GM10266 (cell line): ENCODE results near the gene GARS1.

Experiments used
- DNase-seq: peaks from one replicate; pipeline ENCODE4 v3.0.0; 2012; ENCODE audit errors: extremely low spot score
- CTCF ChIP-seq: IDR thresholded peaks from 2 replicates; pipeline ENCODE4 v1.5.1; 2012; ENCODE audit warnings: mild to moderate bottlenecking, low read depth; ENCODE audit not compliant: control insufficient read depth, insufficient read depth; ENCODE audit errors: missing control alignments

Gene GARS1

GRCh38 chr7:30682212-30683083 is 87.8 kb downstream of the GARS1 start, which contains the start of gene CRHR2:
Gene CRHR2, minus strand, starts transcription at chr7:30682456. Its CDS starts 176 bp downstream, at chr7:30682280.
- peak; percentile 35 for DNase-seq
- TF ChIP-seq CTCF = no peak

GRCh38 chr7:30683306-30683705 is 88.6 kb downstream of the GARS1 start:
- DNase-seq = no peak
- TF ChIP-seq CTCF = no peak
